ENCODE data around the gene SV2C.
"Not testable (repeated sequence)": the region's sequence is repeated elsewhere in the genome, so short reads cannot be mapped to it uniquely, and the experiment has no call there.

SV2C gene

GRCh38 chr5:76229900-76230299, 146.7 kb downstream of the SV2C start:
- no peaks in the 10 kb centered on the region for H3K4me1 ChIP-seq
- no peaks in the 10 kb centered on the region for H3K36me3 ChIP-seq
- H3K9me3 ChIP-seq = no peaks in the 10 kb centered on the region
- no peak overlapping the region for H3K27ac ChIP-seq
- intact Hi-C loops (cut with DNase I; ENCODE audit: low total_unique reads) = no loop called here
- no peak for DNase-seq
- no peak overlapping the region for H3K4me3 ChIP-seq
- no peak for TF ChIP-seq CTCF (IDR thresholded peaks at IDR 0.05)
- H3K27me3 ChIP-seq = no peaks in the 10 kb centered on the region

DNA sequence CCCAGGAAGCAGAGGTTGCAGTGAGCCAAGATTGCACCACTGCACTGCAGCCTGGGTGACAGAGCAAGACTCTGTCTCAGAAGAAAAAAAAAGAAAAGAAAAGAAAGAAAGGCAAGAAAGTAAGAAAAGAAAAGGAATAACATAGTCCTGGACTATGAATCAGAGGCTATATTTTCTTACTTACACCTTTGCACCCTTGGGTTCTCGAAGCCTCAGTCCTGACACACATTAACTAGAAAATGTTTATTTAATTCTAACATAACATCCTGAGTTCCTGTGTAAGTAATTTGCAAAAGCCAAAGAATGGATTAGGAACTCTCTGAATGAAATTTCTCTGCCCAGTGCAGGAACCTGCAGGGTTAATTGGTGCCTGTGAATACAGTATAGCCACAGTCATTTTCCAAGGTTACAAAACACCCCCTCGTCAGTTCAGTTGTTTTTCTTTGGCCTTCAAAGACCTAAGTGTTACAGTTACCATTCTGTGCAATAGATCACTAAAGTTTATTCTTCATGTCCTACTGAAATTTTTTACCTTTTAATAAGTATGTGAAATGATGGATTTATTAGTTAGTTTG, 147.6 kb downstream of the SV2C start:
- H3K27ac ChIP-seq = no peak overlapping the region
- H3K9me3 ChIP-seq = no peaks in the 10 kb centered on the region
- H3K36me3 ChIP-seq = no peaks in the 10 kb centered on the region
- no peak for DNase-seq
- no peaks in the 10 kb centered on the region for H3K27me3 ChIP-seq
- no peak for TF ChIP-seq CTCF (IDR thresholded peaks at IDR 0.05)
- no peak overlapping the region for H3K4me3 ChIP-seq
- intact Hi-C loops (cut with DNase I; ENCODE audit: low total_unique reads) = no loop called here
- no peaks in the 10 kb centered on the region for H3K4me1 ChIP-seq

DNA sequence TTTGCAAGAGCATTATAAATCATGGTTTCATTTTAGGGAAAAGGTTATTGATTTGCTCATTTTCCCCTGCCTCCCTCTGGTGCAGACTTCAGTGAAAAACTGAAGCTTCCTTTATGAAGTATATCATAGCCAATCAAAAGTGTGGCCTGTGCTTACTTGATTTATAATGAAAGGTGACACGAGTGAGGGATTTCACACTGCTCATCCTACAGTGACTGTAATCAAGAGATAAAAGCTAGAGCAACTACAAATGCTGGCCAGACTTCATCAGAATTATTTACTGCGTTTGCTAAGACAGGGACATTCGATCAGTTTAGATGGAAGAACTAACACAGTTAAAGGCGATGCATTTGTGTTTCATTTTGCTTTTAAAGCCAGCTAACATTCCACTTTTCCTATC, 151.5 kb downstream of the SV2C start:
- no peaks in the 10 kb centered on the region for H3K27me3 ChIP-seq
- DNase-seq = no peak
- H3K9me3 ChIP-seq = no peaks in the 10 kb centered on the region
- no peaks in the 10 kb centered on the region for H3K4me1 ChIP-seq
- H3K27ac ChIP-seq = no peak overlapping the region
- no peak for TF ChIP-seq CTCF (IDR thresholded peaks at IDR 0.05)
- H3K36me3 ChIP-seq = no peaks in the 10 kb centered on the region
- H3K4me3 ChIP-seq = no peak overlapping the region
- intact Hi-C loops (cut with DNase I; ENCODE audit: low total_unique reads) = no loop called here

- no peaks in the 10 kb centered on the region for H3K9me3 ChIP-seq
- H3K4me3 ChIP-seq = no peak overlapping the region
- H3K27ac ChIP-seq = no peak overlapping the region
- no peaks in the 10 kb centered on the region for H3K36me3 ChIP-seq
- H3K27me3 ChIP-seq = no peaks in the 10 kb centered on the region
- DNase-seq = no peak
- TF ChIP-seq CTCF (IDR thresholded peaks at IDR 0.05) = no peak
- intact Hi-C loops (cut with DNase I; ENCODE audit: low total_unique reads) = no loop called here
- no peaks in the 10 kb centered on the region for H3K4me1 ChIP-seq
These were observed 153.5 kb downstream of the SV2C start for GRCh38 chr5:76236684-76237083.

GRCh38 chr5:76240336-76240735, 157.2 kb downstream of the SV2C start:
- no peaks in the 10 kb centered on the region for H3K36me3 ChIP-seq
- H3K4me3 ChIP-seq = no peak overlapping the region
- H3K9me3 ChIP-seq = no peaks in the 10 kb centered on the region
- TF ChIP-seq CTCF (IDR thresholded peaks at IDR 0.05) = no peak
- no peak overlapping the region for H3K27ac ChIP-seq
- no peak for DNase-seq
- no peaks in the 10 kb centered on the region for H3K27me3 ChIP-seq
- intact Hi-C loops (cut with DNase I; ENCODE audit: low total_unique reads) = no loop called here
- no peaks in the 10 kb centered on the region for H3K4me1 ChIP-seq

DNA sequence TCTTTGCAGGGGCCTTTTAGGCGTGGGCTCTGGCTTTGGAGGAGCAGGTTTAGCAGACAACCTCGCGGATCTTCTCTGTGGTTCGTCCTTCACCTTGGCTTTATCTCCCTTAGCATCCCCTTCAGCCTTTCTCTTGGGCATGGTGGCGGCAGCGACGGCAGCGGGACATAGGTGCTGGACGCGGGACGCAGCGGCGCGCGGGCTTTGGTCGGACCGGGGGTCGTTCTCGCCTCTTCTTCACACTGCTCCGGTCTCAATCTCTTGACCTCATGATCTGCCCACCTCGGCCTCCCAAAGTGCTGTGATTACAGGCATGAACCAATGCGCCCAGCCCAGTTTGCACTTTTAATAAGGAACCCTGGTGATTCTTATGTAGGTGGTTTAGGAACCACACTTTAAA, 159.0 kb downstream of the SV2C start:
- intact Hi-C loops (cut with DNase I; ENCODE audit: low total_unique reads); DNase-seq; H3K4me3 ChIP-seq; H3K27me3 ChIP-seq; H3K9me3 ChIP-seq; H3K36me3 ChIP-seq; H3K4me1 ChIP-seq; H3K27ac ChIP-seq: not testable (repeated sequence)
